IMR-90 (cell line): Measurements from ENCODE around the gene MUSTN1. TPM values are rescaled to one million over a fixed set of nuclear protein-coding genes. Genes with fewer than 3 reads are reported as not detected.

ENCODE experiments used
- ATAC-seq: fragments of 200-7000 bp; cut with Tn5 transposase; 2 replicates; pipeline ENCODE4 v1.9.1; 2020; ENCODE audit warnings: low read depth, mild to moderate bottlenecking, moderate library complexity
- BruUV-seq: library from RNA; stranded (reverse); fragments of 400-500 nt; replicated peaks from 2 replicates; lab custom pipeline; 2021; lab: Mats Ljungman, UMichigan
- CTCF ChIA-PET: fragments of 300-600 bp; formaldehyde crosslinking; extraction: SDS; loops from one replicate; lab custom pipeline; 2021; ENCODE audit warnings: antibody characterized with exemption; lab: Yijun Ruan, JAX
- POLR2A ChIA-PET: fragments of 300-600 bp; sonication (Branson Sonifier 250); formaldehyde crosslinking; loops from one replicate; lab custom pipeline; 2022; ENCODE audit warnings: antibody characterized with exemption; ENCODE audit not compliant: unreplicated experiment; lab: Charles Lee
- DNase-seq: peaks from one replicate; pipeline ENCODE4 v3.0.0; 2013
- H2AFZ ChIP-seq: replicated peaks from 2 replicates; pipeline ENCODE3; 2013; ENCODE audit warnings: low read length, mild to moderate bottlenecking; ENCODE audit not compliant: poor library complexity
- H2AK5ac ChIP-seq: 2 replicates; pipeline ENCODE4 v1.6.1; 2013; ENCODE audit warnings: low read depth, low read length, inconsistent platforms
- H2AK9ac ChIP-seq: replicated peaks from 2 replicates; pipeline ENCODE3; 2013; ENCODE audit warnings: mild to moderate bottlenecking, low read depth, low read length, moderate library complexity; ENCODE audit not compliant: poor library complexity
- H2BK120ac ChIP-seq: 2 replicates; pipeline ENCODE4 v1.6.1; 2013; ENCODE audit warnings: low read depth, low read length, inconsistent platforms
- H2BK15ac ChIP-seq: 3 replicates; pipeline ENCODE4 v1.6.1; 2013; ENCODE audit warnings: low read depth, low read length, inconsistent platforms
- H2BK20ac ChIP-seq: 2 replicates; pipeline ENCODE4 v1.6.1; 2013; ENCODE audit warnings: low read depth, mild to moderate bottlenecking, inconsistent platforms, low read length, moderate library complexity
- H2BK5ac ChIP-seq: 2 replicates; pipeline ENCODE4 v1.6.1; 2013; ENCODE audit warnings: mild to moderate bottlenecking, low read depth, low read length, inconsistent platforms; ENCODE audit not compliant: poor library complexity, severe bottlenecking
- H3K14ac ChIP-seq: replicated peaks from 2 replicates; pipeline ENCODE4 v1.6.1; 2013; ENCODE audit warnings: low read depth, low read length, inconsistent platforms
- H3K18ac ChIP-seq: 2 replicates; pipeline ENCODE4 v1.6.1; 2013; ENCODE audit warnings: low read depth, low read length, control low read depth
- H3K23ac ChIP-seq: 2 replicates; pipeline ENCODE4 v1.6.1; 2013; ENCODE audit warnings: low read depth, low read length, inconsistent platforms
- H3K27ac ChIP-seq: 2 replicates; pipeline ENCODE4 v1.5.1; 2013; ENCODE audit warnings: mild to moderate bottlenecking, control low read depth, low read length; ENCODE audit not compliant: insufficient read depth
- H3K27me3 ChIP-seq: 2 replicates; pipeline ENCODE4 v1.6.1; 2013; ENCODE audit warnings: low read length; ENCODE audit not compliant: control insufficient read depth, insufficient read depth
- H3K36me3 ChIP-seq: 2 replicates; pipeline ENCODE4 v1.6.1; 2013; ENCODE audit warnings: low read length, mixed read lengths; ENCODE audit not compliant: control insufficient read depth, insufficient read depth
- H3K4ac ChIP-seq: 2 replicates; pipeline ENCODE4 v1.6.1; 2013; ENCODE audit warnings: low read depth, low read length, inconsistent platforms
- H3K4me1 ChIP-seq: 2 replicates; pipeline ENCODE4 v1.6.1; 2013; ENCODE audit warnings: low read length, mixed read lengths; ENCODE audit not compliant: control insufficient read depth, insufficient read depth
- H3K4me2 ChIP-seq: 2 replicates; pipeline ENCODE4 v1.6.1; 2013; ENCODE audit warnings: low read depth, mild to moderate bottlenecking, control low read depth, low read length, moderate library complexity
- H3K4me3 ChIP-seq: 2 replicates; pipeline ENCODE4 v1.5.1; 2013; ENCODE audit warnings: low read depth, mild to moderate bottlenecking, control low read depth, low read length, moderate library complexity; ENCODE audit not compliant: insufficient read depth
- H3K56ac ChIP-seq: 2 replicates; pipeline ENCODE4 v1.6.1; 2013; ENCODE audit warnings: low read length, inconsistent platforms; ENCODE audit not compliant: insufficient read depth; ENCODE audit errors: extremely low read depth
- H3K79me1 ChIP-seq, 2 experiments: 2 replicates each; pipeline ENCODE4 v1.6.1; 2013; ENCODE audit warnings: low read length in 2 of 2, inconsistent platforms in 1 of 2, low read depth in 1 of 2
- H3K9ac ChIP-seq: 2 replicates; pipeline ENCODE4 v1.6.1; 2013; ENCODE audit warnings: low read depth, low read length, control low read depth
- H3K9me1 ChIP-seq: 2 replicates; pipeline ENCODE4 v1.6.1; 2013; ENCODE audit warnings: low read length, inconsistent platforms; ENCODE audit not compliant: insufficient read depth
- H3K9me3 ChIP-seq: 2 replicates; pipeline ENCODE4 v1.6.1; 2013; ENCODE audit warnings: low read length; ENCODE audit not compliant: control insufficient read depth, insufficient read depth
- H4K20me1 ChIP-seq: 2 replicates; pipeline ENCODE4 v1.6.1; 2013; ENCODE audit warnings: low read length, inconsistent platforms; ENCODE audit not compliant: insufficient read depth
- H4K5ac ChIP-seq: 2 replicates; pipeline ENCODE4 v1.6.1; 2013; ENCODE audit warnings: mild to moderate bottlenecking, low read depth, low read length, control low read depth
- H4K8ac ChIP-seq, 2 experiments: 2 replicates each; pipeline ENCODE4 v1.6.1; 2013; ENCODE audit warnings: low read depth in 2 of 2, low read length in 2 of 2, control low read depth in 1 of 2, inconsistent platforms in 1 of 2
- H4K91ac ChIP-seq: 2 replicates; pipeline ENCODE4 v1.6.1; 2013; ENCODE audit warnings: low read depth, low read length, inconsistent platforms; ENCODE audit not compliant: insufficient read depth
- BHLHE40 ChIP-seq: fragments of 150-350 bp; IDR thresholded peaks from 2 replicates; pipeline ENCODE4 v1.6.1; 2016; ENCODE audit warnings: mild to moderate bottlenecking, low read depth, low read length
- CEBPB ChIP-seq: IDR thresholded peaks from 2 replicates; pipeline ENCODE4 v1.6.1; 2012; ENCODE audit warnings: low read depth, low read length, improper control_type of control experiment
- CHD1 ChIP-seq: IDR thresholded peaks from 2 replicates; pipeline ENCODE4 v1.6.1; 2012; ENCODE audit warnings: low read depth, low read length, improper control_type of control experiment
- FOS ChIP-seq: fragments of 150-350 bp; IDR thresholded peaks from 2 replicates; pipeline ENCODE4 v1.6.1; 2016; ENCODE audit warnings: low read depth, low read length
- MAFK ChIP-seq: IDR thresholded peaks from 2 replicates; pipeline ENCODE4 v1.6.1; 2012; ENCODE audit warnings: low read depth, low read length, improper control_type of control experiment
- MAZ ChIP-seq: IDR thresholded peaks from 2 replicates; pipeline ENCODE4 v1.6.1; 2012; ENCODE audit warnings: low read depth, mild to moderate bottlenecking, low read length, improper control_type of control experiment, moderate library complexity, borderline replicate concordance
- MXI1 ChIP-seq: IDR thresholded peaks from 2 replicates; pipeline ENCODE4 v1.6.1; 2012; ENCODE audit warnings: low read depth, mild to moderate bottlenecking, low read length, moderate library complexity, borderline replicate concordance
- NFE2L2 ChIP-seq: fragments of 150-350 bp; IDR thresholded peaks from 2 replicates; pipeline ENCODE4 v1.6.1; 2016; ENCODE audit warnings: low read depth, mild to moderate bottlenecking, low read length
- POLR2A ChIP-seq: IDR thresholded peaks from 2 replicates; pipeline ENCODE4 v1.6.1; 2012; ENCODE audit warnings: mild to moderate bottlenecking, low read depth, low read length
- RAD21 ChIP-seq: IDR thresholded peaks from 2 replicates; pipeline ENCODE4 v1.6.1; 2012; ENCODE audit warnings: low read length, improper control_type of control experiment
- RCOR1 ChIP-seq: IDR thresholded peaks from 2 replicates; pipeline ENCODE4 v1.6.1; 2012; ENCODE audit warnings: mild to moderate bottlenecking, low read length, improper control_type of control experiment; ENCODE audit not compliant: insufficient replicate concordance
- RFX5 ChIP-seq: IDR thresholded peaks from 2 replicates; pipeline ENCODE4 v1.8.0; 2012; ENCODE audit warnings: low read depth, mild to moderate bottlenecking, low read length, moderate library complexity
- SMC3 ChIP-seq: fragments of 150-350 bp; IDR thresholded peaks from 2 replicates; pipeline ENCODE4 v1.6.1; 2016; ENCODE audit warnings: low read depth, mild to moderate bottlenecking, antibody characterized with exemption, low read length, moderate library complexity
- WGBS, 2 experiments: methylation state at CpG; one replicate each; pipeline versions ENCODE4 v1.1.5 to v1.1.7; 2013; ENCODE audit warnings: missing lambda C conversion rate in 2 of 2; ENCODE audit not compliant: insufficient read length in 1 of 2; ENCODE audit errors: extremely low coverage in 2 of 2; 5-methylcytosine and 5-hydroxymethylcytosine counted together
- dilution Hi-C: fragments of 300-500 bp; cut with HindIII; formaldehyde crosslinking; loops from one replicate; pipeline ENCODE4 v1.14.3; 2018; ENCODE audit warnings: low sequenced_read_pairs; ENCODE audit not compliant: unreplicated experiment
- in situ Hi-C: fragments of 300-500 bp; cut with MboI; formaldehyde crosslinking; loops from 3 replicates; pipeline ENCODE4 v1.14.3; 2019; ENCODE audit warnings: low sequenced_read_pairs, inconsistent platforms, mixed read lengths
- intact Hi-C: fragments of 100-400 bp; cut with micrococcal nuclease; formaldehyde crosslinking; loops from 2 replicates; pipeline ENCODE4 v1.10.0; 2022
- polyA plus RNA-seq, 3 experiments: library from polyadenylated mRNA; depleted of rRNA; stranded (reverse); fragments of >200 nt; gene quantifications; 2 replicates each; pipeline ENCODE4 v1.2.3, GENCODE V29; 2012; ENCODE audit warnings: low replicate concordance in 1 of 3
- total RNA-seq: library from RNA; depleted of rRNA; stranded (reverse); fragments of >200 nt; gene quantifications from 2 replicates; pipeline ENCODE4 v1.2.3, GENCODE V29; 2012
- TF ChIP-seq, protein P1 (sequence below): conservative IDR thresholded peaks from 2 replicates; pipeline ENCODE4 v1.5.1; 2012; ENCODE audit warnings: mild to moderate bottlenecking, low read depth, low read length, improper control_type of control experiment
- TF ChIP-seq, protein P2 (sequence below): fragments of 150-350 bp; IDR thresholded peaks from 2 replicates; pipeline ENCODE4 v1.6.1; 2017; ENCODE audit warnings: mild to moderate bottlenecking, antibody characterized with exemption, low read length, low read depth
- TF ChIP-seq, protein P3 (sequence below): fragments of 150-350 bp; IDR thresholded peaks from 2 replicates; pipeline ENCODE4 v1.6.1; 2016; ENCODE audit warnings: low read depth, mild to moderate bottlenecking, low read length, moderate library complexity, borderline replicate concordance

The MUSTN1 gene
- total and polyA plus RNA-seq, 2 of the 4 experiments (the other 2 are of a cell fraction), result not detected

DNA sequence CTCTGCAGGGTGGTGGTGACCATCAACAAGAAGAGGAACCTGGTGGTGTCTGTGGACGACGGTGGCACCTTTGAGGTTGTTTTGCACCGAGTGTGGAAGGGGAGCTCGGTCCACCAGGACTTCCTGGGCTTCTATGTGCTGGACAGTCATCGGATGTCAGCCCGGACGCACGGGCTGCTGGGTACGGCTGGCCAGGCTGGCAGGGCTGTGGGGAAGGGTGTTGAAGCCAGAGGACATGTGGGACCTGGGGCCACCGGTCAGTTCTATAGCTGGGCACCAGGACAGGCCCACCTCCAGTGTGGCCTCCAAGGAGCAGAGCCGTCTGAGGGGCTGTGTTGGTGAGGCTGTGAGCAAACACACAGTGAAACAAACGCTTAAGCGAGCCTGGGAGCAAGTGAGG, 44.1 kb downstream of the MUSTN1 start:
- Histone ChIP-seq H3K27me3 (peaks cover 35% of the 10 kb centered on the region; the same call in 1 of the 2 replicates), H4K20me1 (no peaks in the 10 kb centered on the region), H3K4me3 (no peak overlapping the region), H2AK9ac (no peak overlapping the region), H2AK5ac (no peak overlapping the region), H3K18ac (no peak overlapping the region), H3K56ac (no peak overlapping the region), H2AFZ (peak overlapping the region; percentile 43), H4K91ac (no peak overlapping the region), H3K4me2 (no peak overlapping the region), H2BK20ac (no peak overlapping the region), H4K8ac (no peak overlapping the region), H3K9me3 (no peaks in the 10 kb centered on the region), H3K36me3 (no peaks in the 10 kb centered on the region), H4K5ac (no peak overlapping the region), H3K79me1 (no peaks in the 10 kb centered on the region), H3K23ac (no peak overlapping the region), H2BK15ac (no peak overlapping the region), H3K9ac (no peak overlapping the region), H2BK5ac (no peak overlapping the region), H3K4me1 (no peaks in the 10 kb centered on the region), H3K9me1 (no peaks in the 10 kb centered on the region), H3K27ac (no peak overlapping the region), H2BK120ac (no peak overlapping the region), H3K14ac (no peak overlapping the region), H3K4ac (no peak overlapping the region)
- intact Hi-C loops (no loop called here), dilution Hi-C loops (no loop called here), in situ Hi-C loops (no loop called here)
- TF ChIP-seq MXI1, result no peak
- no peak for TF ChIP-seq BHLHE40
- TF ChIP-seq, protein P1, sequence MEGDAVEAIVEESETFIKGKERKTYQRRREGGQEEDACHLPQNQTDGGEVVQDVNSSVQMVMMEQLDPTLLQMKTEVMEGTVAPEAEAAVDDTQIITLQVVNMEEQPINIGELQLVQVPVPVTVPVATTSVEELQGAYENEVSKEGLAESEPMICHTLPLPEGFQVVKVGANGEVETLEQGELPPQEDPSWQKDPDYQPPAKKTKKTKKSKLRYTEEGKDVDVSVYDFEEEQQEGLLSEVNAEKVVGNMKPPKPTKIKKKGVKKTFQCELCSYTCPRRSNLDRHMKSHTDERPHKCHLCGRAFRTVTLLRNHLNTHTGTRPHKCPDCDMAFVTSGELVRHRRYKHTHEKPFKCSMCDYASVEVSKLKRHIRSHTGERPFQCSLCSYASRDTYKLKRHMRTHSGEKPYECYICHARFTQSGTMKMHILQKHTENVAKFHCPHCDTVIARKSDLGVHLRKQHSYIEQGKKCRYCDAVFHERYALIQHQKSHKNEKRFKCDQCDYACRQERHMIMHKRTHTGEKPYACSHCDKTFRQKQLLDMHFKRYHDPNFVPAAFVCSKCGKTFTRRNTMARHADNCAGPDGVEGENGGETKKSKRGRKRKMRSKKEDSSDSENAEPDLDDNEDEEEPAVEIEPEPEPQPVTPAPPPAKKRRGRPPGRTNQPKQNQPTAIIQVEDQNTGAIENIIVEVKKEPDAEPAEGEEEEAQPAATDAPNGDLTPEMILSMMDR, result no peak
- TF ChIP-seq FOS, result no peak
- TF ChIP-seq NFE2L2, result no peak
- TF ChIP-seq CHD1, result no peak
- TF ChIP-seq, protein P2, sequence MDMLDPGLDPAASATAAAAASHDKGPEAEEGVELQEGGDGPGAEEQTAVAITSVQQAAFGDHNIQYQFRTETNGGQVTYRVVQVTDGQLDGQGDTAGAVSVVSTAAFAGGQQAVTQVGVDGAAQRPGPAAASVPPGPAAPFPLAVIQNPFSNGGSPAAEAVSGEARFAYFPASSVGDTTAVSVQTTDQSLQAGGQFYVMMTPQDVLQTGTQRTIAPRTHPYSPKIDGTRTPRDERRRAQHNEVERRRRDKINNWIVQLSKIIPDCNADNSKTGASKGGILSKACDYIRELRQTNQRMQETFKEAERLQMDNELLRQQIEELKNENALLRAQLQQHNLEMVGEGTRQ, result no peak
- no peak for TF ChIP-seq SMC3
- TF ChIP-seq, protein P3, sequence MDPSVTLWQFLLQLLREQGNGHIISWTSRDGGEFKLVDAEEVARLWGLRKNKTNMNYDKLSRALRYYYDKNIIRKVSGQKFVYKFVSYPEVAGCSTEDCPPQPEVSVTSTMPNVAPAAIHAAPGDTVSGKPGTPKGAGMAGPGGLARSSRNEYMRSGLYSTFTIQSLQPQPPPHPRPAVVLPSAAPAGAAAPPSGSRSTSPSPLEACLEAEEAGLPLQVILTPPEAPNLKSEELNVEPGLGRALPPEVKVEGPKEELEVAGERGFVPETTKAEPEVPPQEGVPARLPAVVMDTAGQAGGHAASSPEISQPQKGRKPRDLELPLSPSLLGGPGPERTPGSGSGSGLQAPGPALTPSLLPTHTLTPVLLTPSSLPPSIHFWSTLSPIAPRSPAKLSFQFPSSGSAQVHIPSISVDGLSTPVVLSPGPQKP, result no peak
- TF ChIP-seq CEBPB, result no peak
- TF ChIP-seq POLR2A, result no peak
- no peak for TF ChIP-seq MAFK
- TF ChIP-seq RAD21, result no peak
- TF ChIP-seq RFX5, result no peak
- no peak for TF ChIP-seq RCOR1
- no peak for TF ChIP-seq MAZ
- POLR2A ChIA-PET, result no interaction called here
- WGBS, 2 experiments, result 100% methylated on average over 2 of the region's 13 CpGs; no CpG with 5 or more reads in 1 of the 2 experiments
- DNase-seq, result no peak
- CTCF ChIA-PET, result no interaction called here
- no peak for ATAC-seq
- no TSS peak for BruUV-seq
